Spinal cord (tissue), 10 donors: ENCODE measurements around the gene ZIC2. TPM values are rescaled to one million over a fixed set of nuclear protein-coding genes. Genes with fewer than 3 reads are reported as not detected.

Experiments
- DNase-seq, 6 donors: peaks; one replicate each; pipeline versions ENCODE4 v3.0.0 to v3.0.0-alpha.2; 2013 to 2015; ENCODE audit warnings: low spot score in 6 of 6, low read depth in 4 of 6
- H3K27ac ChIP-seq: one replicate; pipeline ENCODE4 v1.5.1; 2013; ENCODE audit warnings: low read depth, low read length, control low read depth
- H3K27me3 ChIP-seq: one replicate; pipeline ENCODE4 v1.6.1; 2013; ENCODE audit warnings: low read length; ENCODE audit not compliant: control insufficient read depth, insufficient read depth
- H3K36me3 ChIP-seq: one replicate; pipeline ENCODE4 v1.6.1; 2013; ENCODE audit warnings: low read length; ENCODE audit not compliant: control insufficient read depth, insufficient read depth
- H3K4me1 ChIP-seq: one replicate; pipeline ENCODE4 v1.6.1; 2013; ENCODE audit warnings: low read length; ENCODE audit not compliant: control insufficient read depth, insufficient read depth
- H3K4me3 ChIP-seq: one replicate; pipeline ENCODE4 v1.5.1; 2013; ENCODE audit warnings: low read depth, low read length, control low read depth
- H3K9me3 ChIP-seq: one replicate; pipeline ENCODE4 v1.6.1; 2013; ENCODE audit warnings: low read length; ENCODE audit not compliant: control insufficient read depth, insufficient read depth
- WGBS: methylation state at CpG from one replicate; pipeline ENCODE4 v1.1.5; 2013; ENCODE audit warnings: missing lambda C conversion rate; ENCODE audit not compliant: insufficient coverage; 5-methylcytosine and 5-hydroxymethylcytosine counted together
- polyA plus RNA-seq, 2 donors: library from polyadenylated mRNA; unstranded; fragments of 120-200 nt; gene quantifications; one replicate each; pipeline ENCODE4 v1.2.1, GENCODE V29; 2013; ENCODE audit not compliant: insufficient read length in 2 of 2
- total RNA-seq, 2 donors: library from RNA; depleted of rRNA in 1 of 2; stranded (reverse); fragments of 120-200 nt in 1 of 2; fragments of >200 nt in 1 of 2; gene quantifications; one replicate each; pipeline versions ENCODE4 v1.2.3 to v1.2.4, GENCODE V29; 2013 to 2014
- donor health status: healthy.

Gene ZIC2
- total and polyA plus RNA-seq, 4 donors = 23.2 to 102 (median 54.2) TPM

DNA sequence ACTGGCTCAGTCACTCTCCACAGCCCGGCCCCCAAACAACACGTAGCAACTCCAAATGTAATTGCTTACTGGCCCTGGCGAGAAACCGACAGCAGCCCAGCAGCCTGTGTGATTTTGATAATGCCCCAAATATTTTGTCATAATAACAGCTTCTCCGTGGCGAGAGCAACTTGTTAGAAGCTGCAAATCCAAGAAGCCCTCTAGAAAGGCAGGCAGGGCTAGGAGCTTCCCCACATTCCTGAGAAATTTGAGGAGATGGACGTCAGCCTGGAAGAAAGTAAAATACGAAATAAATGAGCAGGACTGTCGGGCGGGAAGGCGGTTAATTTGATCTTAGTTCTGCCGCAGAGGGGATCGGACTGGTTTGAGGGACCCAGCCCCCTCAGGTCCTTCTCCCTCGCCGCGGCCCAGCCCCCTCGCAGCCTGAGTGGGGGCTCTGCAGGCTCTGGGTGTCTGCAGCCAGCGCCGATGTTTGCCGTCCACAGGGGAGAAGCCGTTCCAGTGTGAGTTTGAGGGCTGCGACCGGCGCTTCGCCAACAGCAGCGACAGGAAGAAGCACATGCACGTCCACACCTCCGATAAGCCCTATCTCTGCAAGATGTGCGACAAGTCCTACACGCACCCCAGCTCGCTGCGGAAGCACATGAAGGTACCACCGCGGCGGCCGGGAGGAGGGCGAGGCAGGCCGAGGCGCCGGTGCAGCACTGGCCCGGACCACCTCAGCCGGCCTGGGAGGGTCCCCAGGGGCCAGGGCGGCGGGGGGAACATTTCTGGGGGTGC is 3.1 kb downstream of the ZIC2 start:
- DNase-seq = peak in 3 of 6 donors; percentile 12 to 79 (median 47)
- peaks cover 85% of the 10 kb centered on the region for H3K27me3 ChIP-seq
- 6% methylated on average over 42 of the region's 44 CpGs for WGBS
- peaks cover 38% of the 10 kb centered on the region for H3K4me1 ChIP-seq
- no peaks in the 10 kb centered on the region for H3K9me3 ChIP-seq
- H3K4me3 ChIP-seq = peak overlapping the region; percentile 49
- H3K27ac ChIP-seq = peak overlapping the region; percentile 84
- H3K36me3 ChIP-seq = peaks cover 12% of the 10 kb centered on the region

DNA sequence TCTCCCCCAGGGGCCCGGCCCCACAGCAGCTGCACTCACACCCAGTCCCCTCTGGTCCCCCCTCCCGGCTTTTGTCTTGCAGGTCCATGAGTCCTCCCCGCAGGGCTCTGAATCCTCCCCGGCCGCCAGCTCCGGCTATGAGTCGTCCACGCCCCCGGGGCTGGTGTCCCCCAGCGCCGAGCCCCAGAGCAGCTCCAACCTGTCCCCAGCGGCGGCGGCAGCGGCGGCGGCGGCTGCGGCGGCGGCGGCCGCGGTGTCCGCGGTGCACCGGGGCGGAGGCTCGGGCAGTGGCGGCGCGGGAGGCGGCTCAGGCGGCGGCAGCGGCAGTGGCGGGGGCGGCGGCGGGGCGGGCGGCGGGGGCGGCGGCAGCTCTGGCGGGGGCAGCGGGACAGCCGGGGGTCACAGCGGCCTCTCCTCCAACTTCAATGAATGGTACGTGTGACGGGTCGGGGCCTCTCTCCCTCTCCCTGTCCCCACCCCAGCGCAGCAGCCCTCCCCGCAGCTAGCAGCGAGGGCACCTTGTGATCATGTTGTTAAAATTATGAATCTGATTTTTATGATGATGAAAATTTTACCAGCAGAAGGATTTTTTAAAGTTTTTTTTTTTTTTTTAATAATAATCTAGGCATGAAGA is 3.8 kb downstream of the ZIC2 start:
- peaks cover 14% of the 10 kb centered on the region for H3K36me3 ChIP-seq
- H3K27me3 ChIP-seq = peaks cover 86% of the 10 kb centered on the region
- peak overlapping the region; percentile 49 for H3K4me3 ChIP-seq
- peaks cover 36% of the 10 kb centered on the region for H3K4me1 ChIP-seq
- DNase-seq = peak in 1 of 6 donors; percentile 14
- no peaks in the 10 kb centered on the region for H3K9me3 ChIP-seq
- under 1% methylated on average over 40 of the region's 55 CpGs for WGBS
- H3K27ac ChIP-seq = peak overlapping the region; percentile 92

DNA sequence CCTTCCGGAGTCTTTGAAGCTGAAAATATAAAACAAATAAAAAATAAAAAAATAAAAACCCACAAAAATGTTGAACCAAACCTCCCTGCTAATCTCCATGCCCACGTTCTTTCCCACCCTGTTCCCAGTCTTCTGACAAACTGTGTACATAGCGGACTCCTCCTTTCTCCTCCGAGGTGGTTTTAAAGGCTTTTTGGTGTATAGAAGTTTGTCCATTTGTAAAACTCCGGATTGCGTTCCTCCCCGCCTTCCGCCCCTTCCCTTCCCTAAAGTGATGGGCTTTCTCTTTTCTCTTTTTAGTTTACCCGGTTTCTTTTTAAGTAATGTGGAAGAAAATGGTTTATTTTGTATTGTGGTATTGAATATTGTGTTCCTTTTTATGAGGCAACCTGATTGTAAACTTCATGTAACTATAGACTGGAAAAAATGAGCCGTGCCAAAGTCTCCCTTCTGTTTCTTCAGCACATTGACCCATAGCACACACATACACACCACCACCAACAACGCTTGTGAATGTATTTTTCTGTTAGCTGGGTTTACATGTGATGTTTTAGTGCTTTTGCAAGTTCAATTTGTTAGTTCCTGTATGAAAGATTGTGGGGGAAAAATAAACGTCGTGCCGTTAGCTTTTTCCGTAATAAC is 4.4 kb downstream of the ZIC2 start:
- no peaks in the 10 kb centered on the region for H3K9me3 ChIP-seq
- H3K4me3 ChIP-seq = peak overlapping the region; percentile 32
- H3K27ac ChIP-seq = peak overlapping the region; percentile 92
- H3K4me1 ChIP-seq = peaks cover 40% of the 10 kb centered on the region
- DNase-seq = peak in 4 of 6 donors; percentile 17 to 72 (median 46)
- no CpG with 5 or more reads among the region's 15 CpGs for WGBS
- H3K27me3 ChIP-seq = peaks cover 89% of the 10 kb centered on the region
- H3K36me3 ChIP-seq = peaks cover 17% of the 10 kb centered on the region

GRCh38 chr13:99986741-99987140 is 5.2 kb downstream of the ZIC2 start:
- H3K4me3 ChIP-seq = peak overlapping the region; percentile 32
- DNase-seq = peak in 1 of 6 donors; percentile 9

DNA sequence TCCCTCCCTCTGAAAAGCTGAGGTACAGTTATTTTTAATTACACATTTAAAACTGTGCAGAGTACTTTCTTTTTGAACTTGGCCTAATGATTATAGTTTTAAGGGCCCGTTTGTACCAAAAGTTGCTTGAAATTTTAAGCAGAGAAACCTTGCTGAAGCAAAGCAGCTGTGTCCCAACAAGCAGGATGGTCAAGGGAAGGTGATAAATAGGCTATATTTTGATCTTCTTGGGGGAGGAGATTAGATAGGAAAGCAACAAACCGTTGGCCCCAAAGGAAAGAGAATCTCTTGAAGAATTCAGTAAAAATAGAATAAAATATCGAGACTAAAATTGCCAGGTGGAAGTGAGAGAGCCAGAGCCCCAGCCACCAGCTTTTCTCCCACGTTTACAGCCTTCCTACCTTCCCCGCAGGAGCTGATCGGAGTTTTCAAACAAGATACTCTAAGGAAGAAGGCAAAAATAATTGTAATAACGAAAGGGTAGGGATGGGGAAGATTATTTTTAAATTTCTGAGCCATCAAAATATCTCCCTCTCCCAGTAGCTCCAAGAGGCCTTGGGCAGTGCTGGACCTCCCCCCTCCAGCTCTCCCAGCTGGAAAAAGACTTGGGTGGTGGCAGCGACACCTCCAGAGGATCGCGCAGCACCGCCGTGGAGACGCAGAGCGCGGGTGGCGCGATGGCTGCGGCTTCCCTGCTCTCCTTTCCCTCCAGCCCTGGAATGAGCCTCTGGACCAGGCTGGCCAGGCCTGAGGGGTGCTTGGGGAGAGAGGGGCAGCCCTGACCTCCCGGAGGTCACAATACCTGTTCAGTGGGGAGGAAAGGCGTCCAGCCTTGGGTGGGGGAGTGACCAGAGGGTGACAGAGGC is 5.8 kb downstream of the ZIC2 start:
- H3K4me3 ChIP-seq = peak overlapping the region; percentile 32
- peaks cover 17% of the 10 kb centered on the region for H3K36me3 ChIP-seq
- peak overlapping the region; percentile 92 for H3K27ac ChIP-seq
- H3K9me3 ChIP-seq = no peaks in the 10 kb centered on the region
- H3K27me3 ChIP-seq = peaks cover 99% of the 10 kb centered on the region
- H3K4me1 ChIP-seq = peaks cover 45% of the 10 kb centered on the region
- 32% methylated on average over 4 of the region's 20 CpGs for WGBS
- peak in 2 of 6 donors; percentile 51 to 66 for DNase-seq

More at GRCh38 chr13:99986741-99987140, 5.2 kb downstream of the ZIC2 start:
- peaks cover 45% of the 10 kb centered on the region for H3K4me1 ChIP-seq
- H3K9me3 ChIP-seq = no peaks in the 10 kb centered on the region
- H3K36me3 ChIP-seq = peaks cover 17% of the 10 kb centered on the region
- WGBS = 38% methylated on average over 5 of the region's 8 CpGs
- H3K27me3 ChIP-seq = peaks cover 94% of the 10 kb centered on the region
- H3K27ac ChIP-seq = peak overlapping the region; percentile 92

DNA sequence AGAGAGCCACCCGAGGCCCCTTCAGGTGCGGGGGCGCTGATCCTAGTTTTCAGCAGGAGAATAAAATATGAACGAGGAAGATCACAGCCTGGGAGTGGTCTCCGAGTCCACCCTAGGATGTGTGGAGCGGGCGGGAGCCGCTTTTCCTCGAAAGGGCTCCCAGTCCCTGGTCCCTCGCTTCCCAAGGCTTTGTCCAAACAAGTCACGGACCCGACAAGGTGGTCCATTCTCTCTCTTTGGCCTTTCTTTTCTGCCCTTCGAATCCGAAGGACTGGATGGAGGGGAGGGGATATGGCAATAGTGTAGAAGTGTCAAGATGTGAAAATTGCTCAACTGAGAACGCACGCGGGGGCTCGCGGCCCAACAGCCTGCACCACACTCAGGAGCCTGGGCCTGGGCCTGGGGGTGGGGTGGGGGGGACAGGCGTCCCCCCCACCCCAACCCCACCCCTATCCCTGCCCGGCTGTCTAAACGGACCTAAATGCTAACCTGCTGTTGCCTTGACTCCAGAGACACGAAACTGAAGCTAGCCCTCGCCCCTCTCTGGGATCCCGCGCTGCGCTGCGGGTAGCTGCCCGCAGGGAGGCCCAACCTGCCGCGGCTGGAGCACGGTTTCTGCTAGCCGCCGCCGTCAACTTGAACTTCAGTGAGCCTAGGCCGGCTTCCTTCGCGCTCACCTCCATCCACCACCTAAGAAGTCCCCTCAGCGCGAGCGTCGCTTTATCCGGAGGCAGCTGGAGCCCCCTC is 7.1 kb downstream of the ZIC2 start:
- peaks cover 17% of the 10 kb centered on the region for H3K36me3 ChIP-seq
- WGBS = 20% methylated on average over 36 of the region's 43 CpGs
- peak in 2 of 6 donors; percentile 20 to 66 for DNase-seq
- H3K4me1 ChIP-seq = peaks cover 38% of the 10 kb centered on the region
- H3K4me3 ChIP-seq = peak overlapping the region; percentile 32
- H3K27ac ChIP-seq = peak overlapping the region; percentile 92
- no peaks in the 10 kb centered on the region for H3K9me3 ChIP-seq
- H3K27me3 ChIP-seq = peaks cover 99% of the 10 kb centered on the region

GRCh38 chr13:99989276-99990125 is 7.9 kb downstream of the ZIC2 start:
- H3K27ac ChIP-seq = peak overlapping the region; percentile 92
- 23% methylated on average over 30 of the region's 42 CpGs for WGBS
- no peaks in the 10 kb centered on the region for H3K9me3 ChIP-seq
- DNase-seq = peak in 3 of 6 donors; percentile 9 to 58 (median 12)
- peak overlapping the region; percentile 32 for H3K4me3 ChIP-seq
- peaks cover 38% of the 10 kb centered on the region for H3K4me1 ChIP-seq
- H3K27me3 ChIP-seq = peaks cover 99% of the 10 kb centered on the region
- peaks cover 17% of the 10 kb centered on the region for H3K36me3 ChIP-seq
